Measurements from ENCODE around the gene KRT17. TPM values are rescaled to one million over a fixed set of nuclear protein-coding genes. Genes with fewer than 3 reads are reported as not detected.

KRT17 gene
- total and polyA plus RNA-seq, 9 of the 15 experiments (the other 6 are each of a cell fraction or from before 2014, with no cell fraction given) = 0.23 to 0.25 TPM; not detected in 7

GRCh38 chr17:41632482-41633105 is 8.2 kb upstream of the KRT17 start (continued):
- TF ChIP-seq MGA (IDR thresholded peaks at IDR 0.05) (no peak), HDAC1 (IDR thresholded peaks at IDR 0.05) (0 out of 4 replicates have a peak, but pooled peaks of 1 of the 2 experiments have one; percentile 24), E2F8 (IDR thresholded peaks at IDR 0.05; ENCODE audit: low read depth, partially characterized antibody) (no peak), ARHGAP35 (IDR thresholded peaks at IDR 0.05; ENCODE audit: partially characterized antibody) (peak; percentile 8)
- TF ChIP-seq, protein P1, sequence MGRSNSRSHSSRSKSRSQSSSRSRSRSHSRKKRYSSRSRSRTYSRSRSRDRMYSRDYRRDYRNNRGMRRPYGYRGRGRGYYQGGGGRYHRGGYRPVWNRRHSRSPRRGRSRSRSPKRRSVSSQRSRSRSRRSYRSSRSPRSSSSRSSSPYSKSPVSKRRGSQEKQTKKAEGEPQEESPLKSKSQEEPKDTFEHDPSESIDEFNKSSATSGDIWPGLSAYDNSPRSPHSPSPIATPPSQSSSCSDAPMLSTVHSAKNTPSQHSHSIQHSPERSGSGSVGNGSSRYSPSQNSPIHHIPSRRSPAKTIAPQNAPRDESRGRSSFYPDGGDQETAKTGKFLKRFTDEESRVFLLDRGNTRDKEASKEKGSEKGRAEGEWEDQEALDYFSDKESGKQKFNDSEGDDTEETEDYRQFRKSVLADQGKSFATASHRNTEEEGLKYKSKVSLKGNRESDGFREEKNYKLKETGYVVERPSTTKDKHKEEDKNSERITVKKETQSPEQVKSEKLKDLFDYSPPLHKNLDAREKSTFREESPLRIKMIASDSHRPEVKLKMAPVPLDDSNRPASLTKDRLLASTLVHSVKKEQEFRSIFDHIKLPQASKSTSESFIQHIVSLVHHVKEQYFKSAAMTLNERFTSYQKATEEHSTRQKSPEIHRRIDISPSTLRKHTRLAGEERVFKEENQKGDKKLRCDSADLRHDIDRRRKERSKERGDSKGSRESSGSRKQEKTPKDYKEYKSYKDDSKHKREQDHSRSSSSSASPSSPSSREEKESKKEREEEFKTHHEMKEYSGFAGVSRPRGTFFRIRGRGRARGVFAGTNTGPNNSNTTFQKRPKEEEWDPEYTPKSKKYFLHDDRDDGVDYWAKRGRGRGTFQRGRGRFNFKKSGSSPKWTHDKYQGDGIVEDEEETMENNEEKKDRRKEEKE (IDR thresholded peaks at IDR 0.05; ENCODE audit: borderline replicate concordance in 1 of 2, control insufficient read depth in 1 of 2, low read depth in 2 of 2, low read length in 1 of 2) = peak in 1 of 2 experiments; percentile 8; a peak in 1 of 4 replicates
